GM12874 (cell line): ENCODE data around the gene EIF4G3.

Experiments
- TF ChIP-seq, protein P1 (sequence below): IDR thresholded peaks from 2 replicates; pipeline ENCODE4 v1.5.1; 2011; ENCODE audit warnings: low read depth, mild to moderate bottlenecking, control low read depth, low read length, moderate library complexity; ENCODE audit not compliant: insufficient read depth

The EIF4G3 gene

DNA sequence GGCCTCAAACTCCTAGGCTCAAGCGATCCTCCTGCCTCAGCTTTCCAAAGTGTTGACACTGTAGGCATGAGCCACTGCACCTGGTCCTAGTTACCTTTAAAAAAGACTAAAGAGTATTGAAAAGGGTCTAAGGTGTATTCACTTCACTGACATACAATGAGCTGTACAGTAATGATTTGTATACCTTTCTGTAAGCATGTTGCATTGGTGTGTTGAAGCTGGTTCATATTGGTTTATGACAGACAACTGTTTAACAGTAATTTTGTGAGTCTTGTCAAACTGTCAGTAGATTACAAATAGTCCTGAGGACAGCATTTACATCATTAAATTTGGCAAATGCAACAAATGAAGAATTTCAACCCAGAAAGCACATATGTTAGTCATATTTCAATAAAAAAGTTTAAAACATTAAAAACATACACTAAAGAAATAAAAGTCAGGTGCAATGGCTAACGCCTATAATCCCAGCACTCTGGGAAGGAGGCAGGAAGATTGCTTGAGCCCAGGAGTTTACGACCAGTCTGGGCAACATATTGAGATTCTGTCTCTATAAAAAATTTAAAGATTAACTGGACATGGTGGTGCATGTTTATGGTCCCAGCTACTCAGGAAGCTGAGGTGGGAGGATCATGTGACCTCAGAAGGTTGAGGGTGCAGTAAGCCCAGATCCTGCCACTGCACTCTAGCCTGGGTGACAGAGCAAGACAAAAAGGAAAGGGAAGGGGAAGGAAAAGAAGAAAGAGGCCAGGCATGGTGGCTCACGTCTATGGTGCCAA, 301.3 kb downstream of the EIF4G3 start:
- TF ChIP-seq, protein P1, sequence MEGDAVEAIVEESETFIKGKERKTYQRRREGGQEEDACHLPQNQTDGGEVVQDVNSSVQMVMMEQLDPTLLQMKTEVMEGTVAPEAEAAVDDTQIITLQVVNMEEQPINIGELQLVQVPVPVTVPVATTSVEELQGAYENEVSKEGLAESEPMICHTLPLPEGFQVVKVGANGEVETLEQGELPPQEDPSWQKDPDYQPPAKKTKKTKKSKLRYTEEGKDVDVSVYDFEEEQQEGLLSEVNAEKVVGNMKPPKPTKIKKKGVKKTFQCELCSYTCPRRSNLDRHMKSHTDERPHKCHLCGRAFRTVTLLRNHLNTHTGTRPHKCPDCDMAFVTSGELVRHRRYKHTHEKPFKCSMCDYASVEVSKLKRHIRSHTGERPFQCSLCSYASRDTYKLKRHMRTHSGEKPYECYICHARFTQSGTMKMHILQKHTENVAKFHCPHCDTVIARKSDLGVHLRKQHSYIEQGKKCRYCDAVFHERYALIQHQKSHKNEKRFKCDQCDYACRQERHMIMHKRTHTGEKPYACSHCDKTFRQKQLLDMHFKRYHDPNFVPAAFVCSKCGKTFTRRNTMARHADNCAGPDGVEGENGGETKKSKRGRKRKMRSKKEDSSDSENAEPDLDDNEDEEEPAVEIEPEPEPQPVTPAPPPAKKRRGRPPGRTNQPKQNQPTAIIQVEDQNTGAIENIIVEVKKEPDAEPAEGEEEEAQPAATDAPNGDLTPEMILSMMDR, result no peak

DNA sequence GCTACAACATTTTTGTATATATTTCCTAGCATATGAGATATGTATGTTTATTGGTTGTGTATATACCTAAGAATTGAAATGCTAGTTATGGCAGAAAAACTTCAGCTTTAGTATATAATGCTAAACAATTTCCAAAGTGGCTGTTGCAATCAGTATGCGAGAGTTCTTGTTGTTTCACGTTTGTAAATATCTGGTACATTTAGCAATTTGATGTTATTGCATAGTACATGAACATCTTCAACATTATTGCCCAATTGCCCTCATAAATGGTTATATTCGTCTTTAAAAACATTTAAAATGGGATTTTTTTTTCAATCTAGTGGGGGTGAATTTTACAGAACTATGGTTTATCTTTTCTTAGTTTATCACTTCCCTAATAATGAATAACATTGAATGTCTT, 303.4 kb downstream of the EIF4G3 start:
- TF ChIP-seq, protein P1, result no peak

DNA sequence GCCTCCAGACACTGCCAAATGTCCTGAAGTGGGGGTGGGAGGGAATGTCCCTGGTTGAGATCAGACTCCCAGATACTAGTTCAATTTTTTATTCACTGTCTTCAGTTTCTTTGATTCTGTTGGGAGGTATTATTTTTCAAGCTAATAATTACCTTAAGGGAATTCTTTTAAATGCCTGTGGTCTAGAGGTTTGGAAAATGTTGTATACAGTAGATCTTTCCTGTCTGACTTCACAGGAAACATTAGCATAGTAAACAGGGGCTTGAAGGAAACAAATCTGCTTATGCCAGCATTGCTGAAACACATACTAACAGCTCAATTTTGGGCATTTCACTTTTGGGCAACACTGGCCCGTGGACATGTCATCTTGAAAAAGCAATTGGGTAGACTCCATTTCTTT, 305.3 kb downstream of the EIF4G3 start:
- TF ChIP-seq, protein P1, result no peak

DNA sequence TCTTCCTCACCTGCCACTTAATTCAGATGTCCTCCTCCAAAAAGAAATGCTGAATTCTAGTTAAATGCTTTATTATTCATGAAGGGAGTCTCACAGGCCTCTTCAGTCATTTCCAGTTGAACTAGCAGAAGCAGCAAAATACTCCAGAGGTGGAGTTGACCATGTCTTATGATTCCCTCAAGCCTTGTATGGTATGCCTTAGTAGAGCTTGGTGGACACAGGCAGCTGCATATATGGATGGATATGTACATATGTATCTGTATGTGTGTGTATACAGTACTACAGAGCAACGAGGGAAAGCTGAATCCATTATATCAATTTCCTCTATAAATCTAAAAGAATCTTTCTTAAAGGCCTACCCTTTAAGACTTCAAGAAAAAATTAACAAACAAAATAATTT, 306.0 kb downstream of the EIF4G3 start:
- TF ChIP-seq, protein P1, result no peak

DNA sequence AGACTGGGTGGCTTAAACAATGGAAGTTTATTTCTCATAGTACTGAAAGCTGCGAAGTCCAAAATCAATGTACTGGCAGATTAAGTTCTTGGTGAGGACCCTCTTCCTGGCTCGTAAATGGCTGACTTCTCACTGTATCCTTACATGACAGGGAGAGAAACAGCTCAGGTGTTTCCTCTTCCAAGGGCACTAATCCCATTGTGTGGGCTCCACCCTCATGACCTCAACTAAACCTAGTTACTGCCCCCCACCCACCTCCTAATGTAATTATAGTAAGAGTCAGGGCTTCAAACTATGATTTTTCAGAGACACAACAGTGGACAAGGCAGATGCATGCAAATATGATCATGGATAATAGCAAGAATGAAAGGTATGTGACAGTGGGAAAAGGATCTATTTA, 308.4 kb downstream of the EIF4G3 start:
- TF ChIP-seq, protein P1, result no peak

DNA sequence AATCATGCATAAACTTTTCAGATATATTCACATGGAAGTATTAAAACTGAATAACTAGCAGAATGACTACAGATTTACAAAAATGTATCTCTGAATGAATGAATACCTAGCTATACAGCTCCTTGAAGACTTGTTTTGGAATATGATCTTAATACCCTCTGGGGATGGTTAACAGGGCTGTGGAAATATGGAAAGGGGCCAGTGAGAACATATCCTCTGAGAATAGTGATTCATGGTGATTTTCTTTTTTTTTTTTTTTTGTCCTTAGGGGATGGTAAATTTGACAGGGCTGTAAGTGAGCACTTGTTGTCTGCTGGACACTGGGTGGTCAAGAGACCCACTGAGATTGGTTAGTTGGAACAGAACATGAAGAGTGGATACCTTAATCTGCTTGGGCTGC, 308.9 kb downstream of the EIF4G3 start:
- TF ChIP-seq, protein P1, result no peak

DNA sequence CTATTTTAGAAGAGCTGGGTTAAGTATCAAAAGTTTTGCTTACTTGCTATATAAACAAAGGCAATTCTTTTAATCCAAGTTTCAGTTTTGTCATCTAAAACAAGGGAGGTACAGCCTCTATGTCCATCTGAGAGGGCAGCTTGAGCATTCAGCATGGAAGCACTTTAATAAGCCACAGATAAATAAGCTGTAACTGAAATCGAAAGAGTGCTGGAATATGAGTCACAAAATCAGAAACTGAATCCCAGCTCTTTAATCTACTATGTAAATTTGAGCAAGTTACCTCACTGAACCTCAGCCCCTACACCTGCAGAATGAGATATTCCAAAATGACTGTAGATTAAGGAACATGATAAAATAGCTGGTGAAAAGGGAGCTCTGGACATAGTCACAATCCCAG, 309.6 kb downstream of the EIF4G3 start:
- TF ChIP-seq, protein P1, result no peak

DNA sequence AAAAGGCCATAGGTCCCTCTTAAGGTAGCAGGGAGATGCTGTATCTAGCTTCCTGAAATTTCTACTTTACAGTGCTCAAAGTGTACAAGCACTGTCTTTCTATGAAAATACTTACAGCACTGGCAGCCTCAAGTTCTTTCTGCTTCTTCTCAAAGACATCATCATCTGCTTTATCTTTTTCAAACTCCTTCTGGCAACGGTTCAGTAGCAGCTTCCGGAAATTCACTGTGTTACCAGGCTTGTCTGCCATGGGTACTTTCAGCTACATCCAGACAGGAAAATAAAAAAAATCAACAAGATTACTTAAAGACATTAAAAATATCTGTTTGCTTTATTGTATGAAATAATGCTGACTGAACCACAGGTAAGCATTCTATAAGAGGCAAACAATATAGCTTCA, 311.7 kb downstream of the EIF4G3 start:
- TF ChIP-seq, protein P1, result no peak
